Measurements from ENCODE around the gene CDK19. TPM values are rescaled to one million over a fixed set of nuclear protein-coding genes. Genes with fewer than 3 reads are reported as not detected.
A peak's percentile ranks its signal among the peaks of the same experiment; 100 is the strongest.

The CDK19 gene
- total and polyA plus RNA-seq, 4 donors, result 19.7 to 39.6 (median 29.8) TPM

- Histone ChIP-seq H3K36me3 (ENCODE audit: control insufficient read depth, insufficient read depth, low read length) (no peaks in the 10 kb centered on the region), H3K27ac (ENCODE audit: low read depth, low read length) (no peak overlapping the region), H3K4me1 (ENCODE audit: control insufficient read depth, insufficient read depth, low read length) (no peaks in the 10 kb centered on the region), H3K9me3 (ENCODE audit: control insufficient read depth, insufficient read depth, low read length) (peaks cover 2% of the 10 kb centered on the region), H3K27me3 (ENCODE audit: control insufficient read depth, insufficient read depth, low read length) (no peaks in the 10 kb centered on the region), H3K4me3 (ENCODE audit: low read depth, low read length) (no peak overlapping the region)
- DNase-seq (ENCODE audit: low read depth in 4 of 6, low spot score in 6 of 6), result no peak
- 91% methylated on average over 1 of the region's 3 CpGs for WGBS (ENCODE audit: insufficient coverage)
Measured at GRCh38 chr6:110699780-110700179, 115.5 kb downstream of the CDK19 start.

GRCh38 chr6:110693994-110694393 is 121.3 kb downstream of the CDK19 start:
- H3K36me3 ChIP-seq (ENCODE audit: control insufficient read depth, insufficient read depth, low read length), result no peaks in the 10 kb centered on the region
- no peak overlapping the region for H3K27ac ChIP-seq (ENCODE audit: low read depth, low read length)
- H3K4me1 ChIP-seq (ENCODE audit: control insufficient read depth, insufficient read depth, low read length), result no peaks in the 10 kb centered on the region
- H3K27me3 ChIP-seq (ENCODE audit: control insufficient read depth, insufficient read depth, low read length), result no peaks in the 10 kb centered on the region
- peaks cover 2% of the 10 kb centered on the region for H3K9me3 ChIP-seq (ENCODE audit: control insufficient read depth, insufficient read depth, low read length)
- DNase-seq (ENCODE audit: low read depth in 4 of 6, low spot score in 6 of 6), result no peak
- H3K4me3 ChIP-seq (ENCODE audit: low read depth, low read length), result no peak overlapping the region

GRCh38 chr6:110693296-110693695 is 122.0 kb downstream of the CDK19 start:
- Histone ChIP-seq H3K9me3 (ENCODE audit: control insufficient read depth, insufficient read depth, low read length) (peaks cover 2% of the 10 kb centered on the region), H3K4me1 (ENCODE audit: control insufficient read depth, insufficient read depth, low read length) (no peaks in the 10 kb centered on the region), H3K36me3 (ENCODE audit: control insufficient read depth, insufficient read depth, low read length) (no peaks in the 10 kb centered on the region), H3K4me3 (ENCODE audit: low read depth, low read length) (no peak overlapping the region), H3K27ac (ENCODE audit: low read depth, low read length) (no peak overlapping the region), H3K27me3 (ENCODE audit: control insufficient read depth, insufficient read depth, low read length) (no peaks in the 10 kb centered on the region)
- WGBS (ENCODE audit: insufficient coverage), result 90% methylated on average over 3 of the region's 3 CpGs
- DNase-seq (ENCODE audit: low read depth in 4 of 6, low spot score in 6 of 6), result no peak

- Histone ChIP-seq H3K9me3 (ENCODE audit: control insufficient read depth, insufficient read depth, low read length) (no peaks in the 10 kb centered on the region), H3K27ac (ENCODE audit: low read depth, low read length) (no peak overlapping the region), H3K4me1 (ENCODE audit: control insufficient read depth, insufficient read depth, low read length) (no peaks in the 10 kb centered on the region), H3K4me3 (ENCODE audit: low read depth, low read length) (no peak overlapping the region), H3K36me3 (ENCODE audit: control insufficient read depth, insufficient read depth, low read length) (no peaks in the 10 kb centered on the region), H3K27me3 (ENCODE audit: control insufficient read depth, insufficient read depth, low read length) (no peaks in the 10 kb centered on the region)
- no peak for DNase-seq (ENCODE audit: low read depth in 4 of 6, low spot score in 6 of 6)
- WGBS (ENCODE audit: insufficient coverage), result 100% methylated on average over 2 of the region's 5 CpGs
Measured at GRCh38 chr6:110690916-110691315, 124.4 kb downstream of the CDK19 start.

- no peaks in the 10 kb centered on the region for H3K27me3 ChIP-seq (ENCODE audit: control insufficient read depth, insufficient read depth, low read length)
- H3K36me3 ChIP-seq (ENCODE audit: control insufficient read depth, insufficient read depth, low read length), result no peaks in the 10 kb centered on the region
- no peak for DNase-seq (ENCODE audit: low read depth in 4 of 6, low spot score in 6 of 6)
- H3K27ac ChIP-seq (ENCODE audit: low read depth, low read length), result no peak overlapping the region
- WGBS (ENCODE audit: insufficient coverage), result 80% methylated on average over 1 of the region's 3 CpGs
- H3K4me3 ChIP-seq (ENCODE audit: low read depth, low read length), result no peak overlapping the region
- H3K4me1 ChIP-seq (ENCODE audit: control insufficient read depth, insufficient read depth, low read length), result no peaks in the 10 kb centered on the region
- H3K9me3 ChIP-seq (ENCODE audit: control insufficient read depth, insufficient read depth, low read length), result no peaks in the 10 kb centered on the region
Measured at GRCh38 chr6:110690106-110690654, 125.1 kb downstream of the CDK19 start.

GRCh38 chr6:110689275-110689935 is 125.9 kb downstream of the CDK19 start:
- H3K27ac ChIP-seq (ENCODE audit: low read depth, low read length), result no peak overlapping the region
- no peak for DNase-seq (ENCODE audit: low read depth in 4 of 6, low spot score in 6 of 6)
- H3K9me3 ChIP-seq (ENCODE audit: control insufficient read depth, insufficient read depth, low read length), result no peaks in the 10 kb centered on the region
- 86% methylated on average over 6 of the region's 6 CpGs for WGBS (ENCODE audit: insufficient coverage)
- H3K4me1 ChIP-seq (ENCODE audit: control insufficient read depth, insufficient read depth, low read length), result no peaks in the 10 kb centered on the region
- no peaks in the 10 kb centered on the region for H3K36me3 ChIP-seq (ENCODE audit: control insufficient read depth, insufficient read depth, low read length)
- no peaks in the 10 kb centered on the region for H3K27me3 ChIP-seq (ENCODE audit: control insufficient read depth, insufficient read depth, low read length)
- no peak overlapping the region for H3K4me3 ChIP-seq (ENCODE audit: low read depth, low read length)

GRCh38 chr6:110688661-110689268 is 126.5 kb downstream of the CDK19 start:
- Histone ChIP-seq H3K27me3 (ENCODE audit: control insufficient read depth, insufficient read depth, low read length) (no peaks in the 10 kb centered on the region), H3K27ac (ENCODE audit: low read depth, low read length) (no peak overlapping the region), H3K9me3 (ENCODE audit: control insufficient read depth, insufficient read depth, low read length) (no peaks in the 10 kb centered on the region), H3K4me3 (ENCODE audit: low read depth, low read length) (no peak overlapping the region), H3K4me1 (ENCODE audit: control insufficient read depth, insufficient read depth, low read length) (no peaks in the 10 kb centered on the region), H3K36me3 (ENCODE audit: control insufficient read depth, insufficient read depth, low read length) (no peaks in the 10 kb centered on the region)
- 77% methylated on average over 6 of the region's 6 CpGs for WGBS (ENCODE audit: insufficient coverage)
- DNase-seq (ENCODE audit: low read depth in 4 of 6, low spot score in 6 of 6), result no peak

GRCh38 chr6:110687326-110687725 is 127.9 kb downstream of the CDK19 start:
- H3K27me3 ChIP-seq (ENCODE audit: control insufficient read depth, insufficient read depth, low read length), result no peaks in the 10 kb centered on the region
- H3K4me1 ChIP-seq (ENCODE audit: control insufficient read depth, insufficient read depth, low read length), result no peaks in the 10 kb centered on the region
- no peaks in the 10 kb centered on the region for H3K36me3 ChIP-seq (ENCODE audit: control insufficient read depth, insufficient read depth, low read length)
- H3K9me3 ChIP-seq (ENCODE audit: control insufficient read depth, insufficient read depth, low read length), result no peaks in the 10 kb centered on the region
- no peak overlapping the region for H3K4me3 ChIP-seq (ENCODE audit: low read depth, low read length)
- DNase-seq (ENCODE audit: low read depth in 4 of 6, low spot score in 6 of 6), result peak in 1 of 6 donors; percentile 21
- no peak overlapping the region for H3K27ac ChIP-seq (ENCODE audit: low read depth, low read length)
- WGBS (ENCODE audit: insufficient coverage), result no CpG with 5 or more reads among the region's 1 CpG

- Histone ChIP-seq H3K27me3 (ENCODE audit: control insufficient read depth, insufficient read depth, low read length) (no peaks in the 10 kb centered on the region), H3K4me1 (ENCODE audit: control insufficient read depth, insufficient read depth, low read length) (no peaks in the 10 kb centered on the region), H3K9me3 (ENCODE audit: control insufficient read depth, insufficient read depth, low read length) (no peaks in the 10 kb centered on the region), H3K27ac (ENCODE audit: low read depth, low read length) (no peak overlapping the region), H3K4me3 (ENCODE audit: low read depth, low read length) (no peak overlapping the region), H3K36me3 (ENCODE audit: control insufficient read depth, insufficient read depth, low read length) (peaks cover 2% of the 10 kb centered on the region)
- WGBS (ENCODE audit: insufficient coverage), result no CpG with 5 or more reads among the region's 3 CpGs
- DNase-seq (ENCODE audit: low read depth in 4 of 6, low spot score in 6 of 6), result no peak
Measured at GRCh38 chr6:110683241-110683640, 132.0 kb downstream of the CDK19 start.

GRCh38 chr6:110682460-110682853 is 132.8 kb downstream of the CDK19 start:
- H3K36me3 ChIP-seq (ENCODE audit: control insufficient read depth, insufficient read depth, low read length), result peaks cover 2% of the 10 kb centered on the region
- no peaks in the 10 kb centered on the region for H3K27me3 ChIP-seq (ENCODE audit: control insufficient read depth, insufficient read depth, low read length)
- H3K9me3 ChIP-seq (ENCODE audit: control insufficient read depth, insufficient read depth, low read length), result no peaks in the 10 kb centered on the region
- no peaks in the 10 kb centered on the region for H3K4me1 ChIP-seq (ENCODE audit: control insufficient read depth, insufficient read depth, low read length)
- no peak overlapping the region for H3K4me3 ChIP-seq (ENCODE audit: low read depth, low read length)
- H3K27ac ChIP-seq (ENCODE audit: low read depth, low read length), result no peak overlapping the region
- DNase-seq (ENCODE audit: low read depth in 4 of 6, low spot score in 6 of 6), result peak; percentile 47 to 91 (median 58)
- WGBS (ENCODE audit: insufficient coverage), result no CpG with 5 or more reads among the region's 1 CpG

All from spinal cord (tissue), 10 donors.